ENCODE measurements around the gene ROBO3.
A peak's percentile ranks its signal among the peaks of the same experiment; 100 is the strongest.

ROBO3 gene

GRCh38 chr11:124920356-124920755, 55.1 kb downstream of the ROBO3 start:
- DNase-seq (ENCODE audit: low read depth in 3 of 3) = no peak

GRCh38 chr11:124920870-124921609, 55.8 kb downstream of the ROBO3 start:
- DNase-seq (ENCODE audit: low read depth in 3 of 3) = peak; percentile 41 to 65 (median 43)

- no peak for DNase-seq (ENCODE audit: low read depth in 3 of 3)
Observed at GRCh38 chr11:124922831-124923230, 57.6 kb downstream of the ROBO3 start.

- no peak for DNase-seq (ENCODE audit: low read depth in 3 of 3)
Observed at GRCh38 chr11:124923296-124923695, 58.1 kb downstream of the ROBO3 start.

GRCh38 chr11:124928942-124929665, 63.9 kb downstream of the ROBO3 start:
- no peak for DNase-seq (ENCODE audit: low read depth in 3 of 3)

- no peak for DNase-seq (ENCODE audit: low read depth in 3 of 3)
Observed at GRCh38 chr11:124930799-124931198, 65.6 kb downstream of the ROBO3 start.

All from stimulated activated CD4-positive, alpha-beta T cell treated with anti-CD3 and anti-CD28 coated beads, TNF-alpha, amount 100 ng/mL, for 48 hours (primary cell).